PC-9 (cell line): ENCODE measurements around the gene COX5A.

ENCODE experiments used
- EZH2 ChIP-seq: fragments of 200-600 bp; sonication (generic); IDR thresholded peaks from 2 replicates; pipeline ENCODE4 v1.8.0; 2017; ENCODE audit warnings: antibody characterized with exemption, low read depth
- TF ChIP-seq, protein P1 (sequence below): fragments of 200-600 bp; sonication (generic); conservative IDR thresholded peaks from 2 replicates; pipeline ENCODE4 v1.6.1; 2017; ENCODE audit warnings: mixed run types, antibody characterized with exemption, mild to moderate bottlenecking, moderate library complexity

DNA sequence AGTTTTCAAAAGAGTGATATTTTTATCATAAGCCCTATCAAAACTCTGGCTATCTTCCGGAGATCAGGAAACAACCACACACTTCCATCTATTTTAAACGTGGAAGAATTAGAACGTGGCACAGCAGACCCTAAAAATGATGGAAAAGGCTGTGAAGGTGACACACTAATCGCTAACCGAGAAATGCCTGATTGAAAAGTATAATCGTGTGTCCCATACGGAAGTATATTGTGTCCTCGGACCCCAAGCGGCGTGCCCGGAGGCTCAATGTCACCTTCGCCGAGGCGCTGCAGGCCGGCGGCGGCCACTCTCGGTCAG is 642 bp downstream of the COX5A start:
- TF ChIP-seq, protein P1, sequence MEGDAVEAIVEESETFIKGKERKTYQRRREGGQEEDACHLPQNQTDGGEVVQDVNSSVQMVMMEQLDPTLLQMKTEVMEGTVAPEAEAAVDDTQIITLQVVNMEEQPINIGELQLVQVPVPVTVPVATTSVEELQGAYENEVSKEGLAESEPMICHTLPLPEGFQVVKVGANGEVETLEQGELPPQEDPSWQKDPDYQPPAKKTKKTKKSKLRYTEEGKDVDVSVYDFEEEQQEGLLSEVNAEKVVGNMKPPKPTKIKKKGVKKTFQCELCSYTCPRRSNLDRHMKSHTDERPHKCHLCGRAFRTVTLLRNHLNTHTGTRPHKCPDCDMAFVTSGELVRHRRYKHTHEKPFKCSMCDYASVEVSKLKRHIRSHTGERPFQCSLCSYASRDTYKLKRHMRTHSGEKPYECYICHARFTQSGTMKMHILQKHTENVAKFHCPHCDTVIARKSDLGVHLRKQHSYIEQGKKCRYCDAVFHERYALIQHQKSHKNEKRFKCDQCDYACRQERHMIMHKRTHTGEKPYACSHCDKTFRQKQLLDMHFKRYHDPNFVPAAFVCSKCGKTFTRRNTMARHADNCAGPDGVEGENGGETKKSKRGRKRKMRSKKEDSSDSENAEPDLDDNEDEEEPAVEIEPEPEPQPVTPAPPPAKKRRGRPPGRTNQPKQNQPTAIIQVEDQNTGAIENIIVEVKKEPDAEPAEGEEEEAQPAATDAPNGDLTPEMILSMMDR: no peak
- no peak for TF ChIP-seq EZH2
